Endometrial microvascular endothelial cells (primary cell): ENCODE measurements around the gene NFYB. TPM values are rescaled to one million over a fixed set of nuclear protein-coding genes. Genes with fewer than 3 reads are reported as not detected.
"Not testable (repeated sequence)": the region's sequence is repeated elsewhere in the genome, so short reads cannot be mapped to it uniquely, and the experiment has no call there.

Experiments
- in situ Hi-C: cut with HindIII; loops from 2 replicates; pipeline ENCODE4 v1.10.0; 2017; ENCODE audit warnings: low sequenced_read_pairs, low pct_unique_long_range_greater_than_20kb; ENCODE audit errors: inconsistent ontology term
- total RNA-seq: library from RNA; depleted of rRNA; stranded (reverse); fragments of >200 nt; gene quantifications from one replicate; pipeline ENCODE4 v1.2.3, GENCODE V29; 2015; ENCODE audit errors: inconsistent ontology term

NFYB gene
- 10.5 TPM for total RNA-seq

DNA sequence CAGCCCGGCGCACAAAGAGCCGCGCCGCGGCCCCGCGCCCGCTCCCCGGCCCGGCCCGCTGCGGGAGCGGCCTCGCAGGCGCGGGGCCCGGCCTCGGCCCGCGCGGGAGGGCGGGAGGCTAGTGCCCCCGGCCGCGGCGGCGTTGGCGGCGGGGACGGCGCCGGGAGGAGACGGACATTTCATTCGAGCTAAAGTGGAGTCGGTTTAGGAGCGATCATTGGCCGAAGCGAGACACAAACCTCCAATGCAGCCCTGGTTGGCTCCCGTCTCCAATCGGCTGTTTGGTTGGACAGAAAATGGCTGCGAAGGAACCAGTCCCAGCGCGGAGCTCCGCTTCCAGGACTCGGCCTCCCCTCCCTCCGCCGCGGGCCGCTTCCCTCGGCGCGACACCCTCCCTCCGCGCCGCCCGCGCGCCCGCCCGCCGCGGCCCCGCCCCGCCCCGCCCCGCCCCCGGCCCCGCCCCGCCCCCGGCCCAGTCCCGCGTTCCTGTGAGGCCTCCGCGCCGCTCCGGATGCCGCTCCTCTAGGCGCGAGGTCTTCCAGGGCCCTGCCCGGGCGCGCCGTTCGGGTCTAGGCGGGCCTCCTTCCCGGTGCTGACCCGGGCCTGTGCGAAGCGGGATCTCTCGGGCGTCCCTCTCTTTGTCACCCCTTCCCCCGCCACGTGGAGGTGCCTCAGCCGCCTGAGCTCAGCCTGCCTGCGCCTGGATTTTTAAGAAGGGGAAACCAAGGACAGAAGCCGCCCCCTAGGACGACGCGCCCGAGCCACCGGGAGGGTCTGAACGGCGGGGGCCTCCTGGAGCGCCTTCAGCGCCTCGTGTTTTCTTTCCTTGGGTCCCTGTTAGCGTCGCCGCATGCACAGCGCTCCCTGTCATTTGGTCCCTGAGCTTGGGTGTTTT lies at the start of gene NFYB:
Gene NFYB (minus strand): TSS at position 309 of the 895 bp plus-strand sequence. CDS start 2,757 bp downstream, outside the sequence.
- in situ Hi-C loops = no loop called here

DNA sequence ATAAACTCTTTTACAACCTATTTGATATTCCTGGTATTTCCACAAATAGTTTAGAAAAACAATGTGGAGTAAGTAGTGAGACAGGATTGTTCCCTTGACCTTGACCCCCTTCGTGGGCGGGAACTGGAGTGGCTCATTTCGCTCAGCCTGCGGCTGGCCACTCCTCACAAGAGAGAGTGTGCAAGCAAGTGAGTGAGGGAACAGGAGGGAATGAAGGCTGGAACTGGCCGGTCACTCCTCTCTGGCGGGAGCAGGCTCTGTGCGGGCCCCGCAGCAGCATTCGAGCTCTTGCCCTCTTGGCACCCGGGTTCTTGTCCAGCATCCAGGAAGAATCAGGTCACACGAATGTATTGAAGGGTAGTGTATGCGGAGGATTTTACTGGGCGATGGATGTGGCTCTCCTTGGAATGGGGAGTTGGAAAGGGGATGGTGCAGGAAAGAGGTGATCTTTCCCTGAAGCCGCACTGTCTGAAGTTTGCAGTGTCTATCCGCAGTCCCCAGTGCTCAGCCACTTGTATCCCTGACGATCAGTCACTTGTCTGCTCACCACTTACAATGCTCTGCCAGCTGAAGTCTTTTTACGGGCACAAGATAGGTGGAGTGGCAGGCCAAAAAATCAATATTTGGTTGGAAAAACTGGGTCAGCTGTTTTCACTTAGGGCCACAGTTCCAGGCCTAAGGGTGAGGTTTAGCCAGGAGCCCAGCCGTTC lies 49.6 kb upstream of the NFYB start:
- in situ Hi-C loops = no loop called here

DNA sequence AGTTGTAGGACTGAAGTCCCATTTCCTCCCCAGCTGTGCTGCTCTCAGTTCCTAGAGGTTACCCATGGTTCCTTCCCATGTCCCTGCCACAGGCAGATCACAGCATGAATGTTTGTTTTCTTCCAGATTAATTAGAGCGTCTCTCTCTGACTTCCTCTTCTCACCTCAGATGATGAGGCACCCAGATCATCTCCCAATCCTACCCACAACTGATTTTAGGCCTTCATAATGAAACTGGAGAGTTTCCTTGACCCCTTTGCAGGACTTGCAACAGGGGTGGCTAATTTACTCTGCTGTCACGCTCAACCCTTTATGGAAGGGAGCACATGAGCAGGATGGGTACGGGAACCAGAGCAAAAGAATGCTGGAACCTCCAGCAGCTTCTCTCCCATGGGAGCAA lies 45.4 kb upstream of the NFYB start:
- in situ Hi-C loops = no loop called here

DNA sequence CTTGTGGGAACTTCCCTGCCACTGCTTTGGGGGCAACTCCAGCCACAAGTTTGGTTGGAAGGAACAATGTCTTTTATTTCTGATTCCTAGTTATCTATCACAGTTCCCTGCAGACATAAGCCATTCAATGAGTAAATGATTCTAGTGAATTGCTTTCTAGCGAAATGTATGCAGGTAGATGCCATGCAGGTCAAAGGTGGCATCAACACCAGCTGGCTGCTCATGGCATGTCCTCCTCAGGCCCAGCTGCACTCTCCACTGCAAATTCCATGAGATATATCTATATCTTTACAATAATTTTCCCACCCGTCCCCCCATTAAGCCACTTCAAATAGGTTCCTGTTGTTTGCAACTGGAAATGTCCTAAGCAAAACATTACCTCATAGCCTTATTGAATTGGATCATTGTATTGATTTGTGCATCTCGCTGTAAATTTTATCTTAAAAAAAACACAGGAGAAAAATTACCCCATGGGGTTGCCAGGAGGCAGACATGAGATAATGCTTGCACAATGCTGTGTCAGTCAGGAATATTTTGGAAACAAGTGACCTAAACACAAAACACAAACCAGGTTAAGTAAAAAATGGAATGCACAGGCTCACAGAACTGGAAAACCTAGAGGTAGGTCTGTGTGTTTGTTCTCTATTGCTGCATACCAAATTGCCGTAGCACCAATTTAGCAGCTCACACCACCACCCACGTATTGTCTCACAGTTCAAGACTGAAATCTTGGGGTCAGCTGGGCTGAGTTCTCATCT lies 44.8 kb upstream of the NFYB start:
- in situ Hi-C loops = no loop called here

DNA sequence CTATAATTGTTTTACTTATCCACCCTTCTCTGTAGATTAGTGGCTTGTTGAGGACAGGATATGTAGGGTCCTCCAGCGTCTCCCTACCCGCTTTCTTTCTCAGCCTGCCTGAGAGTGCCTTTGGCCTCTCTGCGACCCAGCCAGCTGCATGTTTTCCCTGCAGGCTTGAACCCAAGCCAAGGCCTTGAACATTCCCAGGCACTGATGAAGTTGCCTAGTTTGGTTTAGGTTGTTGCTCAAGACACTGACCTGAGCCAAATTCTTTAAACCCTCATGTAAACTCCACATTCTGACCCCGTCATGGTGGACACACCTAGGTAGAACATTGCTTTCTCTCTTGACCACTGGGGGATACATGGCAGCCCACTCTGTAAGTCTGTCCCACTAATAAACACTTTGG lies 44.1 kb upstream of the NFYB start:
- in situ Hi-C loops = no loop called here

DNA sequence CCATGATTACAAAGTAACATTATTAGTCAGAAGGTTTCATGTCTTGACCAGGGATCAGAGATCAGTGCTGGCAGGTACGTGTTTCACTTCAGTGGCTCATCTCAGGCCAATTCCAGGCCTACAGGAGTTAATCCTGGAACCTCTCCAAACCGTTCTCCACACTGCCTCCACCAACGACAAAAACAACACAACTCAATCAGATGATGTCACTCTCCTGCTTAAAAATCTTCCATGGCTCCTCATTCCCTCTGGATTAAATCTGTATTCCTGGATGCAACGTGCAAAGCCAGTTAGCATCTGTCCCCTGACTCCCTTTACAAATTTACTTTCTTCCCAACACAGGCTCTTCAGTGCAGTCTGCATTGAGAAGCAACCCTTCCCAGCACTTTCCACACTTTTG lies 43.3 kb upstream of the NFYB start:
- in situ Hi-C loops = no loop called here

DNA sequence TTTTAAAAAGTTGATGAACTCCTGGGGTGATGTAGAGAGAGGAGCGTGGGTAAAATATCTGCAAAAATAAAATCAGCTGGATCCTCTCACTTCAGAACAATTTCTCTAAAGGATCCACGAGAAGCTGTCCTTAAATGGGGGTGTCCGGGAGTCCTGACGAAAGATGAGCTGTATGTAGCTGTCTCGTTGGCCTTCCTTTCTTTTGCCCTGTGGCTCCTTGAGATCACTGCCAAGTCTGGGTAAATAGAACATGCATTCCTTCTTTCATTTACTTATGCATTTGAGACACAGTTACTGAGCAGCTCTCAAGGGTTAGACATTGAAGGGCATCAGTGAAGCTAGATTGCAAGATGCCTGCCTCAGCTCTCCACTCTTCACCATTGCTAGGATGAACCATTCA lies 42.4 kb upstream of the NFYB start:
- in situ Hi-C loops = no loop called here

DNA sequence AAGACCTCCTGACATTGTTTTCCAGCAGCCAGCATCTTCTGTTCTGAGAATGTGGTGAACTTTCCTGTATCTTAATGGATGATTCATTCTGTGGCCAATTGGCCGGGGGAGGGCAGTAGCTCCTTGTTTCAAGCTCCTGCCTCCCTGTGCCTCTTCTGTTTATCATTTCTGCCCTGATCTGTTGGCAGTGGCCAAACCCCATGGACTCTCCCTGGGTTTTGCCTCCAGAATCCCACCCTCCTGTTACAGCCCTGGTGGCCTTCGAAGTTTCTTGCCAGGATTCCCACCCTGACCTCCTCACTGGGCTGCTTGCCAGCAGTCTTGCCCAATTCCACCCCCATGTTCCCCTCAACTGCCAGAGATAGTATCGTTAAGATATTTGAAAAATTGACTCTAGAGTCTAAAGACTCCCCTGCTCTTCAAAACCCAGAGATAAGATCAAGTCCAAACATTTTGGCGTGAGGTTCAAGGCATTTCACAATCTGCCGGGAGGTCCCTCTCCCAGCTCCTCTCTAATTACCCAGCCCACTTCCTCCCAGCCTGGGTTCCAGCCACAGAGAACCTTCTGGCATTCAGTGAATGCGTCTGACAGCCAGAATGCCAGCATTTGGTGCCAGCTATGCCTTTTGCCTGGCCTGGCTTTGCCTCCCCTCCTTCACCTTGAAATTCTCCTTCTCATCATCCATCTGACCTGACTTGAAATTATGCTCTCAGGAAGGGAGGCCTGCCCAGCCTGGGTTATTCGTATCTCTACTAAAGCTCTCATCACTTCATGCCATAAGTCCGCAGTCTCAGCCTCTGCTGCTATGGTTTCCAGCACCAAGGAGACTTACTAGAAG lies 39.9 kb upstream of the NFYB start:
- in situ Hi-C loops = no loop called here

DNA sequence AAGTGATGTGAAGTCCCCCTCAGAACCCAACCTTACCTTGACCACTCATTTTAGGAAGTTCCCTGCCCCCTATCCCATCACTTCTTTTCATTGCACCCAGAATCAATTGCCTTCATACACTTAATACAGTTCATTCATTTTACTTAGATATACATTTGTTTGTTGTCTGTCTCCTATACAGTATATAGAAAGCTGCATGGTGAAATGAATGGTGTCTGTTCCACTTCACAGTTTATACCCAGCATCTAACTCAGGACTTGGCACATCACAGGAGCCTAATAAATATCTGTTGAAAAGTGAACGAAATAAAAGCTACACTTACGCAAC lies 39.3 kb upstream of the NFYB start:
- in situ Hi-C loops = no loop called here

DNA sequence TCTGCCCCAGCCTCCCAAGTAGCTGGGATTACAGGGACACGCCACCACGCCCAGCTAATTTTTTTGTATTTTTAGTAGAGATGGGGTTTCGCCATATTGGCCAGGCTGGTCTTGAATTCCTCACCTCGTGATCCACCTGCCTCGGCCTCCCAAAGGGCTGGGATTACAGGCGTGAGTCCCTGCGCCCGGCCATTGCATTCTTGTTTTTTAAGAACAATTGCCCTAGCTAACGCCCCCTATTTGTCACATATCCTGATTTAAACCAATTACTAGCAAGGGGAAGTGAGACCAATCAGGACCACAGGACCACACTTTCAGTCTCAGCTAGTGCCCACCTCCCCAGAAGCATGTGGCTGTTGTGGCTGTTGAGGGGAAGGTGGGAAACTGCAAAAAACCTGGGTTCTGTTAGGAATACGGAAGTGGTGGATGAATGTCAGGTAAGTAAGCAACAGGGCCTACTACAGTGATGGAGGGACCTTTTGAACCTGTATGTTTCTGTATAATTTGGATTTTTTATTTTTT lies 37.8 kb upstream of the NFYB start:
- in situ Hi-C loops = no loop called here

DNA sequence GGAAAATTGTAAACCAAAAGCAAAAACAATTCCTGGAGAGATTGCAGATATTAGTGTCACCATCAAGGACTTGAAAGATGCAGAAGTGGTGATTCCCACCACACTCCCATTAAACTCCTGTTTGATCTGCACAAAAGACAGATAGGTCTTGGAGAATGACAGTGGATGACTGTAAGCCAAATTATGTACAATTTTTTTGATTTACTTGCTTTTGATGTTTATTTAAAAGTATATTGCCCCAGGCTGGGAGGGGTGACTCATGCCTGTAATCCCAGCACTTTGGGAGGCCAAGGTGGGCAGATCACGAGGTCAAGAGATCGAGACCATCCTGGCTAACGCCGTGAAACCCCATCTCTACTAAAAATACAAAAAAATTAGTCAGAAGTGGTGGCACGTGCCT lies 35.8 kb upstream of the NFYB start:
- in situ Hi-C loops = not testable (repeated sequence)

DNA sequence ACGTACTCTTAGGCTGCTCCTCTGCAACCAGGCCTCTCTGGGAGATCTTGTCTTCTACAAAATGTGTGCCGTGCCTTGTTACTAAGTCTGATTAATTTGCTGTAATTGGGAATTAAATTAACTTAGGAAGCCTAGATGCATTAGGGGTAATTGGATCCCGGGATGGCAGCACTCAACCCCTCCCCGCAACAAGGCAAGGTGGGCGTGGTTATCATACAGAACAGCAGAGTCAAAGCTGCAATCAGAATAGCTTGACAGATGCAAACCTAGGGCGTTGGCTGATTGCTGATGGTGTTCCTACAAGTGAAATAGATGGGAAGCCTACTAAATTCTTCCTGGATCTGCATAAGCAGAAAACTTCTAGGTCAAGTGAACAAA lies 34.5 kb upstream of the NFYB start:
- in situ Hi-C loops = no loop called here

DNA sequence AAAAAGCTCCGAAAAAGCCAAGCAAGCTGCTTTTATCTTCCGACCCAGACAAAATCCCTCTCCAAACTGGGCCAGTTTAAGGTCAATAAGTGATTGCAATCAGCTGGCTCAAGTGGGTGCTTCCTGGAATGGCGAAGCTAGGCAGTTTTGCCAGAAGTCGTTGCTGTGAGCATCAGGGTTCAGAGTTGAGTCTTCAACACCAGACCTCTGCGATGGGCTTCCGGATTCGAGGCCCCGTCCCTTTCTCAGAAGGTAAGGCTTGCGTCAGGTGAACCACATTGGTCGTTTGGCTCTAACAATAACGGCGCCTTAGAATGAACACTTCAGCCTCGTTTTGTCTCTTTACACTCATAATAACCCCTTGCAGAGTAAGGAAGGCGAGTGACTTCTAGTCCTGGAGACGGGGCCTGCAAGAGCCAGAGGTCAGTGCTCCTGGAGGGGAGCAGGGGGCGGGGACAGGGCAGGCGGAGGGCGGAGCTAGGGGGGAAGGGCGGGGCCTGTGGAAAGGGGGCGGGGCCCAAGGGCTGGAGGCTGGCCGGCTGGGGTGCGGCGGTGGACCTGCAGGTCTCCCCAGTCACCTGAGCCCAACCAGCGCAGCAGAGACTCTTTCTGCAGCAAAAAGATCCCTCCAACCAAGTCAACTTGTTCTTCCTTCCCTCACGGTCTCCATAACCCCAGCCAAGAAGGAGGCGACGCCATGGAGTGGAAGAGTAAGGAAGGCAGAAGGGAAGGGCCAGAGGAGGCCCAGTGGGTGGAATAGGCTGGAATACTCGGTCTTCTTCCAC lies 34.0 kb upstream of the NFYB start:
- in situ Hi-C loops = no loop called here

DNA sequence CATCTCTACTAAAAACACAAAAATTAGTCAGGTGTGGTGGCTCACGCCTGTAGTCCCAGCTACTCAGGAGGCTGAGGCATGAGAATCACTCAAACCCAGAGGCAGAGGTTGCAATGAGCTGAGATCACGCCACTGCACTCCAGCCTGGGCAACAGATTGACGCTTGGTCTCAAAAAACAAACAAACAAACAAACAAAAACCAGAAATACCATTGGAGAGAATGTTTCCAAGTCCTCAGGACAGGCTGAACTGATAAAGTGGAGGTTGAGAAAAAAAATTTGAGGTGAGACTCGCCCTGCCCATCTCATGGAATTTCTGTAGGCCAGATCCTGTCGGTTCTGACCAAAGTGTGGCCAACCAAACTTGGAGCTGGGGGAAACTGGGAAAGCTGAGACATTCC lies 30.6 kb upstream of the NFYB start:
- in situ Hi-C loops = no loop called here

DNA sequence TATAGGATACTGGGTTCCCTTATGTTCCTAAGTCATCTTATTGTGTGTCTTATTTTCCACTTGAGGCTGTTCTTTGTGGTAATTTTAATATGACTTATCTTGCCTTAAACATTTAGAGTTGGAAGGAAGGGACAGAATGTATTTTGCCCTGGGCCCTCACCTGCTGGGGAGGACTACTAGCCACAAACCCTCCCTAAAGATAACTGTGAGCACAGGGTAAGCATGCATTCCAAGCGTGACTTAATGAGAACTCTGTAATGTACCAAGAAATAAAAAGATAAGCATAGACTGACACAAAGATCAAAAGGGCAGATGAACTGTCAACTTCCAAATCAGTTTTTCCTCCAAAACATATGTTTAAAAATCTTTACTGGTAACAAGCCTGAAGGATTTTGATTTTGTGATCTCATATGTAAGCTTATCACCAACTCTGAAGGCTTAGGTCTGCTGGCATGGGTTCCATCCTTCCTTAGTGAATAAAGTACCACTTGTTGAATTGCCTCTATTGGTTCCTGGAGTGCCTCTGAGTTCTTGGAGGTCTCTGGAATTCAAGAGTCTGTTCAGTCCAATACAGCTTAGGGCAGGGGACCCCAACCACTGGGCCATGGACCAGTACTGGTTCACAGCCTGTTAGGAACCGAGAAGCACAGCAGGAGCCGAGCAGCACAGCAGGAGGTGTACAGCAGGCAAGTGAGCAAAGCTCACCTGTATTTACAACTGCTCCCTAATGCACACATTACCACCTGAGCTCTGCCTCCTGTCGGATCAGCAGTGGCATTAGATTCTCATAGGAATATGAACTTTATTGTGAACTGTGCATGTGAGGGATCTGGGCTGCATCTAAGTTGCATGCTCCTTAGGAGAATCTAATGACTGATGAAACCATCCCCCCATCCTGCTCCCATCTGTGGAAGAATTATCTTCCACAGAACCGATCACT lies 29.8 kb upstream of the NFYB start:
- in situ Hi-C loops = no loop called here

DNA sequence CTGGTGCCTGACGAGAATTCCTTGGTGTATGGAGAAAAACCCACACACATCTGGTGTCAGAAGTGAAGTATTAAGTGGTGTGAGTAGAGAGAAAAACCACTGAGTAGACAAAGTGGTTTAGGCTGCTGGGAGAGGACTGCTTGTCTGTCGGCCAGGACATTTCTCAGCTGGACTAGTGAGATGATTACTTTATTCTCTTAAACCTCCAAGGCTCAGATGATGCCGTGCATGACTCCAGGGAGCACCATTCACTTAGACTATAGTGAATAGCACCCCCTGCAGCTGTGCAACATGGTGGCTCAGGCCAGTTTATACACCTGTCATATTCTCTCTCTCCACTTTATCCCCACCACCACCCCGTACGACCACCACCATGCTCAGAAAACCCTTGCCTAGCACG lies 28.5 kb upstream of the NFYB start:
- in situ Hi-C loops = no loop called here

DNA sequence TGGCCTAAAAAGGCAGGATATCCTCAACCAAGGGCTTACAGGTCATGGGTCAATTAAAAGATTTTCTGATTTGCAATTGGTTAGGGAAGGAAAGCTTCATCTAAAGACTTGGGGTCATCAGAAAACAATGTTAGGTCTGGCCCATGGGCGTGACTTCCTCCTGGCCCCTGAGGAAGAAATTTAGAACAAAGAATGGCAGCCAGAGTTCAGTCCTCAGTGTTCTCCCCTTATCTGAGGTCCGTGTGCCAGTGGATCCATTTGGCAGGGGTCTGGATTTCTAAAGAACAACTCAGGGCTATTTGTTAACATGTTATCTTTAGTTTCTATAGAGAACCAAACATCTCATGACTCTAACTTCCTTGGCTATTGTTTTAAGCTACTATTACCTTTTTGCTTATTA lies 27.8 kb upstream of the NFYB start:
- in situ Hi-C loops = no loop called here
